WTC11 (cell line): ENCODE measurements around the gene MS4A15. TPM values are rescaled to one million over a fixed set of nuclear protein-coding genes. Genes with fewer than 3 reads are reported as not detected.
A peak's percentile ranks its signal among the peaks of the same experiment; 100 is the strongest.

Source experiments
- ATAC-seq: fragments of 200-7000 bp; cut with Tn5 transposase; 2 replicates; pipeline ENCODE4 v1.10.0; 2021; ENCODE audit warnings: mild to moderate bottlenecking, moderate library complexity
- CTCF ChIA-PET: fragments of 300-600 bp; sonication (Branson Sonifier 250); formaldehyde crosslinking; loops from one replicate; lab custom pipeline; 2021; ENCODE audit warnings: antibody characterized with exemption; lab: Charles Lee
- POLR2A ChIA-PET: fragments of 350-600 bp; sonication (Branson Sonifier 250); formaldehyde crosslinking; loops from one replicate; lab custom pipeline; 2021; ENCODE audit warnings: antibody characterized with exemption; lab: Charles Lee
- DNase-seq: peaks from one replicate; pipeline ENCODE4 v3.0.0; 2021; ENCODE audit warnings: low spot score
- H3K27ac Mint-ChIP-seq: 2 replicates; pipeline ENCODE4 v1.8.0; 2021; ENCODE audit warnings: mixed read lengths
- H3K27me3 Mint-ChIP-seq: 2 replicates; pipeline ENCODE4 v1.8.0; 2021; ENCODE audit warnings: low read depth, mild to moderate bottlenecking, moderate library complexity, mixed read lengths
- H3K36me3 Mint-ChIP-seq: 2 replicates; pipeline ENCODE4 v1.8.0; 2021; ENCODE audit warnings: mixed read lengths
- H3K4me1 Mint-ChIP-seq: 2 replicates; pipeline ENCODE4 v1.8.0; 2022; ENCODE audit warnings: mixed read lengths
- H3K4me3 Mint-ChIP-seq: 2 replicates; pipeline ENCODE4 v1.8.0; 2021; ENCODE audit warnings: mild to moderate bottlenecking, moderate library complexity, mixed read lengths
- H3K9me3 Mint-ChIP-seq: 2 replicates; pipeline ENCODE4 v1.8.0; 2021; ENCODE audit warnings: mixed read lengths
- ATF1 ChIP-seq: sonication (generic); formaldehyde crosslinking; IDR thresholded peaks from 2 replicates; pipeline ENCODE4 v1.8.1; 2023; ENCODE audit warnings: mild to moderate bottlenecking, moderate library complexity, missing genetic modification reagents
- ATF3 ChIP-seq: sonication (generic); formaldehyde crosslinking; conservative IDR thresholded peaks from 2 replicates; pipeline ENCODE4 v1.8.1; 2022; ENCODE audit warnings: mild to moderate bottlenecking, missing genetic modification reagents
- CTCF ChIP-seq: fragments of 200-600 bp; IDR thresholded peaks from 2 replicates; pipeline ENCODE4 v1.8.0; 2022; ENCODE audit warnings: antibody characterized with exemption
- ETV6 ChIP-seq: sonication (generic); formaldehyde crosslinking; IDR thresholded peaks from 2 replicates; pipeline ENCODE4 v1.8.1; 2022; ENCODE audit warnings: mild to moderate bottlenecking, missing genetic modification reagents
- FOXP4 ChIP-seq: sonication (generic); formaldehyde crosslinking; IDR thresholded peaks from 2 replicates; pipeline ENCODE4 v1.8.0; 2022; ENCODE audit warnings: mild to moderate bottlenecking, missing genetic modification reagents
- IRF1 ChIP-seq: sonication (generic); formaldehyde crosslinking; IDR thresholded peaks from 2 replicates; pipeline ENCODE4 v1.8.0; 2023; ENCODE audit warnings: missing genetic modification reagents
- JAZF1 ChIP-seq: fragments of 250-450 bp; sonication (Bioruptor Pico); IDR thresholded peaks from 2 replicates; pipeline ENCODE4 v1.9.0; 2021; ENCODE audit warnings: moderate library complexity, mild to moderate bottlenecking, inconsistent platforms
- KAT7 ChIP-seq: sonication (generic); formaldehyde crosslinking; IDR thresholded peaks from 2 replicates; pipeline ENCODE4 v1.8.1; 2023; ENCODE audit warnings: missing genetic modification reagents, mild to moderate bottlenecking, borderline replicate concordance
- MLX ChIP-seq: sonication (generic); formaldehyde crosslinking; IDR thresholded peaks from 2 replicates; pipeline ENCODE4 v1.8.1; 2023; ENCODE audit warnings: mild to moderate bottlenecking, missing genetic modification reagents, moderate library complexity
- NFYB ChIP-seq: sonication (generic); formaldehyde crosslinking; conservative IDR thresholded peaks from 2 replicates; pipeline ENCODE4 v1.8.0; 2022; ENCODE audit warnings: low read depth, missing genetic modification reagents
- NR3C1 ChIP-seq: sonication (generic); formaldehyde crosslinking; conservative IDR thresholded peaks from 2 replicates; pipeline ENCODE4 v1.8.1; 2023; ENCODE audit warnings: low read depth, mild to moderate bottlenecking, missing genetic modification reagents
- SP1 ChIP-seq: sonication (generic); formaldehyde crosslinking; conservative IDR thresholded peaks from 2 replicates; pipeline ENCODE4 v1.8.1; 2022; ENCODE audit warnings: missing genetic modification reagents
- STAT6 ChIP-seq: sonication (generic); formaldehyde crosslinking; conservative IDR thresholded peaks from 2 replicates; pipeline ENCODE4 v1.8.1; 2023; ENCODE audit warnings: mild to moderate bottlenecking, low read depth, missing genetic modification reagents, moderate library complexity
- TCF7 ChIP-seq: sonication (generic); formaldehyde crosslinking; IDR thresholded peaks from 2 replicates; pipeline ENCODE4 v1.8.0; 2022; ENCODE audit warnings: mild to moderate bottlenecking, low read depth, missing genetic modification reagents, moderate library complexity
- ZMAT4 ChIP-seq: fragments of 250-450 bp; sonication (Bioruptor Pico); IDR thresholded peaks from 2 replicates; pipeline ENCODE4 v1.9.0; 2021; ENCODE audit warnings: mild to moderate bottlenecking
- ZNF396 ChIP-seq: fragments of 250-450 bp; sonication (Bioruptor Pico); IDR thresholded peaks from 2 replicates; pipeline ENCODE4 v1.8.0; 2021; ENCODE audit warnings: mild to moderate bottlenecking, moderate library complexity, borderline replicate concordance
- ZNF416 ChIP-seq: fragments of 250-450 bp; sonication (Bioruptor Pico); IDR thresholded peaks from 2 replicates; pipeline ENCODE4 v1.9.0; 2021; ENCODE audit warnings: mild to moderate bottlenecking, inconsistent platforms
- ZNF512 ChIP-seq: sonication (generic); formaldehyde crosslinking; IDR thresholded peaks from 2 replicates; pipeline ENCODE4 v1.8.1; 2022; ENCODE audit warnings: missing genetic modification reagents, borderline replicate concordance
- total RNA-seq: library from RNA; stranded (reverse); gene quantifications from 3 replicates; pipeline ENCODE4 v1.2.3, GENCODE V29; 2021

Gene MS4A15
- total RNA-seq, 1 experiment from 2014 or later, result 0.09 TPM

- Mint-ChIP-seq H3K27ac (no peak overlapping the region), H3K4me1 (no peaks in the 10 kb centered on the region; the same call in 1 of the 2 replicates), H3K4me3 (no peak overlapping the region), H3K36me3 (no peaks in the 10 kb centered on the region), H3K9me3 (no peaks in the 10 kb centered on the region), H3K27me3 (peaks cover under 1% of the 10 kb centered on the region; the same call in 1 of the 2 replicates)
- ATAC-seq (no peak), DNase-seq (no peak)
- ChIA-PET CTCF (no interaction called here), POLR2A (no interaction called here)
- TF ChIP-seq ATF3 (CRISPR knock-in tag), result no peak
- no peak for TF ChIP-seq KAT7 (CRISPR knock-in tag)
- TF ChIP-seq IRF1 (CRISPR knock-in tag), result no peak
- no peak for TF ChIP-seq NFYB (CRISPR knock-in tag)
- no peak for TF ChIP-seq STAT6 (CRISPR knock-in tag)
- TF ChIP-seq ZNF416, result no peak
These were observed 22.4 kb upstream of the MS4A15 start for GRCh38 chr11:60734279-60734678.

GRCh38 chr11:60739114-60739513 is 17.6 kb upstream of the MS4A15 start:
- CTCF ChIA-PET, result interaction anchor here (5.2 kb wide), 1 partner anchor 25 kb away, joined by 41 read pairs; no protein-coding TSS in a partner anchor
- Mint-ChIP-seq H3K4me3 (no peak overlapping the region), H3K27me3 (no peaks in the 10 kb centered on the region), H3K36me3 (no peaks in the 10 kb centered on the region), H3K9me3 (peaks cover 19% of the 10 kb centered on the region), H3K4me1 (no peaks in the 10 kb centered on the region), H3K27ac (no peak overlapping the region)
- peak; percentile 49 for DNase-seq
- ATAC-seq, result peak; percentile 98
- TF ChIP-seq JAZF1 (CRISPR knock-in tag) (no peak), CTCF (peak; percentile 51)
- POLR2A ChIA-PET, result no interaction called here

GRCh38 chr11:60740573-60740972 is 16.1 kb upstream of the MS4A15 start:
- H3K4me1 Mint-ChIP-seq, result peaks cover 6% of the 10 kb centered on the region
- DNase-seq, result no peak
- ChIA-PET CTCF (interaction anchor here (1.0 to 5.2 kb wide), 4 partner anchors 9 to 43 kb away, joined by 3 to 41 read pairs (median 3); partner anchors contain the start of gene MS4A15), POLR2A (interaction anchor here (0.6 kb wide), 1 partner anchor 145 kb away, joined by 4 read pairs; no protein-coding TSS in a partner anchor)
- peaks cover 25% of the 10 kb centered on the region for H3K9me3 Mint-ChIP-seq
- H3K27ac Mint-ChIP-seq, result no peak overlapping the region
- H3K27me3 Mint-ChIP-seq, result peaks cover 4% of the 10 kb centered on the region; the same call in 1 of the 2 replicates
- H3K4me3 Mint-ChIP-seq, result no peak overlapping the region
- H3K36me3 Mint-ChIP-seq, result no peaks in the 10 kb centered on the region
- ATAC-seq, result no peak
- TF ChIP-seq ATF1 (CRISPR knock-in tag) (no peak), ZNF416 (no peak), ZNF512 (no peak), ZNF396 (no peak), ZMAT4 (CRISPR knock-in tag) (no peak), NR3C1 (CRISPR knock-in tag) (no peak), FOXP4 (no peak), STAT6 (CRISPR knock-in tag) (no peak), SP1 (CRISPR knock-in tag) (no peak), ETV6 (CRISPR knock-in tag) (no peak), TCF7 (CRISPR knock-in tag) (no peak), MLX (CRISPR knock-in tag) (no peak)
